K562 (cell line): Measurements from ENCODE around the gene ANKRD16. TPM values are rescaled to one million over a fixed set of nuclear protein-coding genes. Genes with fewer than 3 reads are reported as not detected.

ENCODE experiments used
- ATAC-seq: fragments of 200-7000 bp; cut with Tn5 transposase; 3 replicates; pipeline ENCODE4 v1.9.1; 2020; ENCODE audit warnings: moderate library complexity
- BruUV-seq: library from RNA; stranded (reverse); fragments of 400-500 nt; replicated peaks from 2 replicates; lab custom pipeline; 2021; lab: Mats Ljungman, UMichigan
- CTCF ChIA-PET: fragments of 300-600 bp; formaldehyde crosslinking; extraction: SDS; loops from one replicate; lab custom pipeline; 2021; ENCODE audit warnings: low intra/inter-chr PET ratio; lab: Yijun Ruan, JAX
- POLR2A ChIA-PET: fragments of 300-600, 350-650 bp; sonication (Branson Sonifier 250); formaldehyde crosslinking; extraction: SDS; loops from one replicate; lab custom pipeline; 2021; ENCODE audit warnings: antibody characterized with exemption, inconsistent platforms; lab: Yijun Ruan, JAX
- DNase-seq, 4 experiments: peaks; one replicate each; pipeline versions ENCODE4 v3.0.0 to v3.0.0-alpha.2; 2011 to 2018; ENCODE audit warnings: low spot score in 3 of 4, mixed read lengths in 3 of 4; ENCODE audit errors: extremely low read depth in 1 of 4
- FAIRE-seq: peaks from 2 replicates; lab custom pipeline; 2011; peaks lifted over from hg19 to GRCh38; lab: Jason Lieb, UNC
- H2AFZ ChIP-seq: 2 replicates; pipeline ENCODE4 v1.6.0; 2011; ENCODE audit warnings: low read depth, low read length, control low read depth, inconsistent platforms
- H3K27ac ChIP-seq: fragments of 200-600 bp; 3 replicates; pipeline ENCODE4 v1.8.0; 2011; ENCODE audit warnings: low read depth, mild to moderate bottlenecking, control low read depth, inconsistent platforms, low read length, moderate library complexity, mixed read lengths; ENCODE audit errors: extremely low read depth
- H3K27me3 ChIP-seq, 2 experiments: fragments of 300-600 bp in 1 of 2; 2 replicates in 1 of 2; 3 replicates in 1 of 2; pipeline versions ENCODE4 v1.6.0 to v1.8.0; 2011; ENCODE audit warnings: inconsistent platforms in 2 of 2, low read length in 2 of 2, mild to moderate bottlenecking in 1 of 2, mixed read lengths in 1 of 2, moderate library complexity in 1 of 2; ENCODE audit not compliant: control insufficient read depth in 2 of 2, insufficient read depth in 2 of 2
- H3K36me3 ChIP-seq: fragments of 300-600 bp; 3 replicates; pipeline ENCODE4 v1.8.0; 2011; ENCODE audit warnings: mild to moderate bottlenecking, low read length, inconsistent platforms; ENCODE audit not compliant: control insufficient read depth, insufficient read depth
- H3K4me1 ChIP-seq, 2 experiments: fragments of 200-600 bp in 1 of 2; replicated peaks in 1 of 2; 2 replicates in 1 of 2; 3 replicates in 1 of 2; pipeline versions ENCODE4 v1.5.1 to v1.8.0; 2011; ENCODE audit warnings: inconsistent platforms in 2 of 2, low read length in 2 of 2, mild to moderate bottlenecking in 1 of 2, mixed read lengths in 1 of 2, moderate library complexity in 1 of 2; ENCODE audit not compliant: control insufficient read depth in 2 of 2, insufficient read depth in 2 of 2
- H3K4me2 ChIP-seq: 2 replicates; pipeline ENCODE4 v1.6.1; 2011; ENCODE audit warnings: low read length, control low read depth, inconsistent platforms, mixed read lengths; ENCODE audit not compliant: insufficient read depth
- H3K4me3 ChIP-seq: fragments of 200-600 bp; sonication (generic), shearing (Covaris generic); 2 replicates; pipeline ENCODE4 v1.5.1; 2016; ENCODE audit warnings: control low read depth, inconsistent platforms
- H3K79me2 ChIP-seq: fragments of 200-600 bp; 3 replicates; pipeline ENCODE4 v1.8.0; 2011; ENCODE audit warnings: low read length, inconsistent platforms; ENCODE audit not compliant: control insufficient read depth, insufficient read depth
- H3K9ac ChIP-seq, 2 experiments: 2 replicates each; pipeline versions ENCODE4 v1.6.0 to v1.6.1; 2011; ENCODE audit warnings: low read depth in 2 of 2, low read length in 2 of 2, control low read depth in 1 of 2, inconsistent platforms in 1 of 2, mild to moderate bottlenecking in 1 of 2, mixed read lengths in 1 of 2; ENCODE audit not compliant: insufficient read depth in 1 of 2
- H3K9me1 ChIP-seq: one replicate; pipeline ENCODE4 v1.6.0; 2011; ENCODE audit warnings: inconsistent platforms, mild to moderate bottlenecking, low read length, moderate library complexity; ENCODE audit not compliant: control insufficient read depth, insufficient read depth
- H3K9me3 ChIP-seq: replicated peaks from 2 replicates; pipeline ENCODE4 v1.5.1; 2011; ENCODE audit warnings: low read depth, low read length, inconsistent platforms; ENCODE audit not compliant: control insufficient read depth, insufficient read depth
- H4K20me1 ChIP-seq: replicated peaks from 2 replicates; pipeline ENCODE4 v1.6.1; 2011; ENCODE audit warnings: low read length, inconsistent platforms, mixed read lengths; ENCODE audit not compliant: control insufficient read depth, insufficient read depth
- CREB1 ChIP-seq, 2 experiments: sonication (generic) in 1 of 2; formaldehyde crosslinking in 1 of 2; IDR thresholded peaks; 2 replicates each; pipeline versions ENCODE4 v1.6.1 to v1.8.0; 2012 to 2022; ENCODE audit warnings: inconsistent platforms in 1 of 2, mild to moderate bottlenecking in 1 of 2, missing genetic modification reagents in 1 of 2, moderate library complexity in 1 of 2
- ETV6 ChIP-seq, 3 experiments: fragments of 150-350 bp in 1 of 3; sonication (generic) in 1 of 3; formaldehyde crosslinking in 1 of 3; IDR thresholded peaks; 2 replicates each; pipeline versions ENCODE4 v1.6.1 to v1.8.0; 2014 to 2022; ENCODE audit warnings: borderline replicate concordance in 2 of 3, low read depth in 2 of 3, antibody characterized with exemption in 1 of 3, low read length in 1 of 3, mild to moderate bottlenecking in 1 of 3, missing genetic modification reagents in 1 of 3
- FOS ChIP-seq: IDR thresholded peaks from 3 replicates; pipeline ENCODE4 v1.6.1; 2011; ENCODE audit not compliant: insufficient read length; ENCODE audit errors: extremely low read depth
- GTF2A2 ChIP-seq: IDR thresholded peaks from 2 replicates; pipeline ENCODE4 v1.6.1; 2016; ENCODE audit warnings: mild to moderate bottlenecking, missing genetic modification characterization, missing compliant biosample characterization
- HDAC8 ChIP-seq: fragments of 450-650 bp; IDR thresholded peaks from 2 replicates; pipeline ENCODE4 v1.6.1; 2016; ENCODE audit warnings: mild to moderate bottlenecking, missing genetic modification characterization, moderate library complexity, missing compliant biosample characterization
- JUN ChIP-seq, 2 experiments: sonication (generic) in 1 of 2; formaldehyde crosslinking in 1 of 2; IDR thresholded peaks; 2 replicates each; pipeline versions ENCODE4 v1.6.1 to v1.8.0; 2012 to 2022; ENCODE audit warnings: borderline replicate concordance in 2 of 2, mild to moderate bottlenecking in 2 of 2, improper control_type of control experiment in 1 of 2, low read depth in 1 of 2, low read length in 1 of 2, missing genetic modification reagents in 1 of 2
- KDM4B ChIP-seq, 2 experiments: fragments of 450-650 bp in 1 of 2; sonication (generic) in 1 of 2; IDR thresholded peaks; 2 replicates each; pipeline ENCODE4 v1.6.1; 2016 to 2017; ENCODE audit warnings: borderline replicate concordance in 2 of 2, antibody characterized with exemption in 1 of 2, low read depth in 1 of 2, mild to moderate bottlenecking in 1 of 2
- NFYB ChIP-seq: IDR thresholded peaks from 2 replicates; pipeline ENCODE4 v1.6.1; 2011; ENCODE audit warnings: mild to moderate bottlenecking, moderate library complexity; ENCODE audit not compliant: insufficient read length; ENCODE audit errors: extremely low read depth
- NONO ChIP-seq, 2 experiments: fragments of 200-400 bp in 1 of 2; fragments of 450-650 bp in 1 of 2; formaldehyde crosslinking in 1 of 2; IDR thresholded peaks; 2 replicates each; pipeline ENCODE4 v1.6.1; 2017; ENCODE audit warnings: low read depth in 2 of 2, mild to moderate bottlenecking in 2 of 2, moderate library complexity in 2 of 2, low read length in 1 of 2
- OTX1 ChIP-seq: fragments of 450-650 bp; formaldehyde crosslinking; IDR thresholded peaks from 2 replicates; pipeline ENCODE4 v1.4.0; 2022; ENCODE audit warnings: mild to moderate bottlenecking
- SMAD1 ChIP-seq: fragments of 150-350 bp; IDR thresholded peaks from 2 replicates; pipeline ENCODE4 v1.6.1; 2014; ENCODE audit warnings: low read length, low read depth; ENCODE audit not compliant: partially characterized antibody
- ZNF274 ChIP-seq: IDR thresholded peaks from 2 replicates; pipeline ENCODE4 v1.6.1; 2011; ENCODE audit warnings: low read depth, mild to moderate bottlenecking, low read length, moderate library complexity, borderline replicate concordance
- ZNF354B ChIP-seq: fragments of 250-450 bp; sonication (Bioruptor Pico); IDR thresholded peaks from 2 replicates; pipeline ENCODE4 v1.4.0; 2020
- WGBS: fragments of 100-300 bp; shearing (Covaris generic); methylation state at CpG from one replicate; pipeline ENCODE4 v1.1.6; 2016; ENCODE audit warnings: low coverage, mixed read lengths; ENCODE audit not compliant: insufficient coverage; ENCODE audit errors: missing lambda C conversion rate; 5-methylcytosine and 5-hydroxymethylcytosine counted together
- in situ Hi-C: fragments of 300-500 bp; cut with MboI; formaldehyde crosslinking; loops from 4 replicates; pipeline ENCODE4 v1.15.0; 2018; ENCODE audit warnings: inconsistent platforms, mixed read lengths
- intact Hi-C: fragments of 100-400 bp; cut with micrococcal nuclease; formaldehyde crosslinking; loops from 2 replicates; pipeline ENCODE4 v1.14.2; 2022
- polyA plus RNA-seq, 8 experiments: library from polyadenylated mRNA; depleted of rRNA in 4 of 8; stranded (reverse) in 5 of 8; unstranded in 3 of 8; fragments of >200 nt; fragmentation: Nextera tagmentation in 2 of 8; fragmentation: Illumina TruSeq in 1 of 8; extraction: Ambion mirVana in 2 of 8; extraction: Trizol in 1 of 8; gene quantifications; 2 replicates each; pipeline versions ENCODE4 v1.2.1 to v1.2.3, GENCODE V29; 2011 to 2014; ENCODE audit warnings: inconsistent platforms in 1 of 8, missing spikeins in 1 of 8
- total RNA-seq, 7 experiments: library from RNA; depleted of rRNA in 6 of 7; stranded (reverse); fragments of >200 nt in 6 of 7; fragmentation: Illumina TruSeq in 2 of 7; extraction: Trizol in 2 of 7; gene quantifications; 2 replicates each; pipeline versions ENCODE4 v1.2.1 to v1.2.3, GENCODE V29; 2011 to 2021; ENCODE audit warnings: low replicate concordance in 1 of 7
- TF ChIP-seq, protein P1 (sequence below): fragments of 450-650 bp; formaldehyde crosslinking; IDR thresholded peaks from 2 replicates; pipeline ENCODE4 v1.4.0; 2020; ENCODE audit warnings: mild to moderate bottlenecking, moderate library complexity
- TF ChIP-seq, protein P2 (sequence below): sonication (generic); formaldehyde crosslinking; IDR thresholded peaks from 2 replicates; pipeline ENCODE4 v1.8.0; 2022; ENCODE audit warnings: mild to moderate bottlenecking, missing genetic modification reagents, borderline replicate concordance

Gene ANKRD16
- total and polyA plus RNA-seq, 9 of the 15 experiments (the other 6 are each of a cell fraction or from before 2014, with no cell fraction given): 1.5 to 16.0 (median 9.5) TPM

DNA sequence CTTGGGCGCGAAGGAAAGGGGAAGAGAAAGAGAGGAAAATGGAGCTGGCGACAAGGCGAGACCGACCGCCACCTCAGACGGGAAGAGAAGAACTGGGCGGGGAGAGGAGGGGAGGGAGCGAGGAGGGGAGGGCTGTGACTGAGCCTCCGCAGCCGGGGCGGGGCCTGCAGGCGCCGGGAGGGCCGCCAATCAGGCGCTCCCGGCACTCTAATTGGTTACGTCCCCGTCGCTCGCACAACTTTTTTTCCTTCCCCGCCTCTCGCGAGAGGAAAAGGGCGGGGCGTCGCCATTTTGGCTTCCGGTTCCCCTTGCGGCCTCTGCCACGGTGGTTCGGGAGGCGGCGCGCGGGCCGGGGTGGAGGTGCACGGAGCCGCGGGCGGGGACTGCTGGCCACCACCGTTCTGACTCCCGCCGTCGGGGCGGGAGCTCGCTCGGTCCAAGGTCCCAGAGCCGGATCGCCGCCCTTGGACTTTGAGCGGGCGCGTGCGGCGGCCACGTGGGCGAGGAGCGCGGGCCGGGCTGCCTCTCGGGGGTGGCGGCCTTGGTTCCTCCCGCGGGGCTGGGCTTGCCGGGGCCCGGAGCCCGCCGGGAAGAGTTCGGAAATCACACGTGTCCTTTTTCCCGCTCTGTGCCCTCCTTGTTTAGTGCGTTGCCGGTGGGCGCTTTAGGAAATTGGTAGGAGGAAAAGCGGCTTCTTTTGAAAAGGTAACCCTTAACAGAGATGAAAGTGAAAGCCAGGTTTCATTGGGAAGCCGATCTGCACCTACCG is 76.2 kb downstream of the ANKRD16 start, which contains the start of gene GDI2:
Gene GDI2, minus strand, starts transcription at position 94 of the 769 bp plus-strand sequence. CDS start 176 bp downstream, outside the sequence.
- 1% methylated on average over 38 of the region's 77 CpGs for WGBS
- peak; percentile 92 for ATAC-seq
- in situ Hi-C loops: no loop called here
- Histone ChIP-seq H3K4me2 (peak within 1 kb of the TSS; percentile 88), H3K79me2 (peaks cover 64% of the 10 kb centered on the region), H3K9me1 (no peaks in the 10 kb centered on the region), H3K4me3 (peak within 1 kb of the TSS; percentile 98), H2AFZ (peak within 1 kb of the TSS; percentile 82), H3K27ac (peak within 1 kb of the TSS; percentile 98), H3K4me1 (peaks cover 12 to 27% of the 10 kb centered on the region in 2 experiments), H3K9me3 (no peaks in the 10 kb centered on the region), H3K36me3 (peaks cover 26% of the 10 kb centered on the region; the same call in 2 of the 3 replicates), H3K9ac (peak within 1 kb of the TSS; percentile 97 to 98), H3K27me3 (no peaks in the 10 kb centered on the region), H4K20me1 (peaks cover 28% of the 10 kb centered on the region)
- POLR2A ChIA-PET: interaction anchor here (0.6 to 3.4 kb wide), 18 partner anchors 8 to 790 kb away, joined by 3 to 19 read pairs (median 5); partner anchors contain the start of genes ANKRD16 and FBH1
- intact Hi-C loops: loop anchor here (5.0 kb wide), 3 partner anchors 34 to 79 kb away; partner anchors contain the start of gene FBH1
- peak; percentile 84 for FAIRE-seq
- no TSS peak for BruUV-seq
- DNase-seq: peak; percentile 96 to 99 (median 96)
- CTCF ChIA-PET: interaction anchor here (0.6 to 1.0 kb wide), 2 partner anchors 239 to 276 kb away, joined by 3 to 5 read pairs; partner anchors contain the start of gene RBM17
- TF ChIP-seq JUN (IDR thresholded peaks at IDR 0.05; ENCODE audit: borderline replicate concordance, low read depth, low read length) (no peak), JUN (CRISPR knock-in tag; IDR thresholded peaks at IDR 0.05; ENCODE audit: borderline replicate concordance) (no peak), NFYB (peak; percentile 88), OTX1 (CRISPR knock-in tag) (no peak), ZNF274 (no peak), NONO (IDR thresholded peaks at IDR 0.05; ENCODE audit: low read depth in 2 of 2, low read length in 1 of 2) (peak; percentile 82 to 88; a peak in 2 of 4 replicates), SMAD1 (peak; percentile 51), CREB1 (IDR thresholded peaks at IDR 0.05) (peak; percentile 14; the same call in 1 of the 2 replicates), CREB1 (CRISPR knock-in tag; IDR thresholded peaks at IDR 0.05) (peak; percentile 77), HDAC8 (tag) (peak; percentile 88; the same call in 1 of the 2 replicates), ZNF354B (CRISPR knock-in tag) (0 out of 2 replicates have a peak, but pooled peaks have one; percentile 20), GTF2A2 (tag) (0 out of 2 replicates have a peak, but pooled peaks have one; percentile 43), KDM4B (IDR thresholded peaks at IDR 0.05; ENCODE audit: borderline replicate concordance in 2 of 2, low read depth in 1 of 2) (peak in 1 of 2 experiments; percentile 62; a peak in 1 of 4 replicates), ETV6 (IDR thresholded peaks at IDR 0.05; ENCODE audit: borderline replicate concordance in 1 of 2, low read depth in 2 of 2, low read length in 1 of 2) (no peak), ETV6 (CRISPR knock-in tag; IDR thresholded peaks at IDR 0.05; ENCODE audit: borderline replicate concordance) (peak; percentile 94; the same call in 1 of the 2 replicates), FOS (peak; percentile 80)
- TF ChIP-seq, protein P1, sequence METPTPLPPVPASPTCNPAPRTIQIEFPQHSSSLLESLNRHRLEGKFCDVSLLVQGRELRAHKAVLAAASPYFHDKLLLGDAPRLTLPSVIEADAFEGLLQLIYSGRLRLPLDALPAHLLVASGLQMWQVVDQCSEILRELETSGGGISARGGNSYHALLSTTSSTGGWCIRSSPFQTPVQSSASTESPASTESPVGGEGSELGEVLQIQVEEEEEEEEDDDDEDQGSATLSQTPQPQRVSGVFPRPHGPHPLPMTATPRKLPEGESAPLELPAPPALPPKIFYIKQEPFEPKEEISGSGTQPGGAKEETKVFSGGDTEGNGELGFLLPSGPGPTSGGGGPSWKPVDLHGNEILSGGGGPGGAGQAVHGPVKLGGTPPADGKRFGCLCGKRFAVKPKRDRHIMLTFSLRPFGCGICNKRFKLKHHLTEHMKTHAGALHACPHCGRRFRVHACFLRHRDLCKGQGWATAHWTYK (CRISPR knock-in tag): peak; percentile 27; the same call in 1 of the 2 replicates
- TF ChIP-seq, protein P2, sequence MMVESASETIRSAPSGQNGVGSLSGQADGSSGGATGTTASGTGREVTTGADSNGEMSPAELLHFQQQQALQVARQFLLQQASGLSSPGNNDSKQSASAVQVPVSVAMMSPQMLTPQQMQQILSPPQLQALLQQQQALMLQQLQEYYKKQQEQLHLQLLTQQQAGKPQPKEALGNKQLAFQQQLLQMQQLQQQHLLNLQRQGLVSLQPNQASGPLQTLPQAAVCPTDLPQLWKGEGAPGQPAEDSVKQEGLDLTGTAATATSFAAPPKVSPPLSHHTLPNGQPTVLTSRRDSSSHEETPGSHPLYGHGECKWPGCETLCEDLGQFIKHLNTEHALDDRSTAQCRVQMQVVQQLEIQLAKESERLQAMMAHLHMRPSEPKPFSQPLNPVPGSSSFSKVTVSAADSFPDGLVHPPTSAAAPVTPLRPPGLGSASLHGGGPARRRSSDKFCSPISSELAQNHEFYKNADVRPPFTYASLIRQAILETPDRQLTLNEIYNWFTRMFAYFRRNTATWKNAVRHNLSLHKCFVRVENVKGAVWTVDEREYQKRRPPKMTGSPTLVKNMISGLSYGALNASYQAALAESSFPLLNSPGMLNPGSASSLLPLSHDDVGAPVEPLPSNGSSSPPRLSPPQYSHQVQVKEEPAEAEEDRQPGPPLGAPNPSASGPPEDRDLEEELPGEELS: peak; percentile 76; the same call in 1 of the 2 replicates
